OCI-LY1 (cell line): ENCODE data around the gene DMD.

Source experiments
- EZH2 ChIP-seq: fragments of 200-600 bp; sonication (generic), shearing (Covaris generic); IDR thresholded peaks from 2 replicates; pipeline ENCODE4 v1.8.0; 2017; ENCODE audit warnings: borderline replicate concordance, mixed run types, mild to moderate bottlenecking, antibody characterized with exemption, low read length, moderate library complexity, mixed read lengths
- TF ChIP-seq, protein P1 (sequence below): fragments of 200-600 bp; sonication (generic), shearing (Covaris generic); IDR thresholded peaks from 2 replicates; pipeline ENCODE4 v1.5.1; 2017; ENCODE audit warnings: mild to moderate bottlenecking, antibody characterized with exemption, low read length, moderate library complexity, mixed read lengths

DNA sequence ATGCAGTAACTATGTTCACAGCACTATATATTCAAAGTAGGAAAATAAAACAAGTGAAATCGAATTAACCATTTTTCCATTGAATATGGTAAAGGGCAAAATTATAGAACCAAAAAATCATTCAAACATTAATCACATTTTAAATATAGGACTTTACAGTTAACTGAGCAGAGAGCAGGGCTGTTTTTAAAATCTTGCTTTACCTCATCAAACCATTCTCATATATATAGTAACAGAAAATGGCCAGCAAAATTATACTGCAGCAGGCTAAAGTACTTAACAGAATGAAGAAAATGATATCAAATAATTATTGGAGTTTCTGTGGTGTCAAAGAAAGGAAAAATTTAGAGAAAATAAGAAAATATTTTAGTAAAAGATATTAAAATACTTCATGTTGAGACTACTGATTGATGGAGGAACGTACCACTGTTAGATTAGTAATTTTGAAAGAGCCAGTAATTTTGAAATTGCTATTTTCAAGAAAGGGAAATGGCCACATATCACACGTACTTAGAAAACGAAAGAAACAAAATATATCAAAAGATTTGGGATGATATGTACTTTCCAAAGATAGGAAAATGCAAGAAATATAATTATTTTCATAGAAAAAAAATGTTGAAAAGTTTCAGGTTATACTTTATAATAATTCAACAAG, 813.7 kb downstream of the DMD start:
- TF ChIP-seq, protein P1, sequence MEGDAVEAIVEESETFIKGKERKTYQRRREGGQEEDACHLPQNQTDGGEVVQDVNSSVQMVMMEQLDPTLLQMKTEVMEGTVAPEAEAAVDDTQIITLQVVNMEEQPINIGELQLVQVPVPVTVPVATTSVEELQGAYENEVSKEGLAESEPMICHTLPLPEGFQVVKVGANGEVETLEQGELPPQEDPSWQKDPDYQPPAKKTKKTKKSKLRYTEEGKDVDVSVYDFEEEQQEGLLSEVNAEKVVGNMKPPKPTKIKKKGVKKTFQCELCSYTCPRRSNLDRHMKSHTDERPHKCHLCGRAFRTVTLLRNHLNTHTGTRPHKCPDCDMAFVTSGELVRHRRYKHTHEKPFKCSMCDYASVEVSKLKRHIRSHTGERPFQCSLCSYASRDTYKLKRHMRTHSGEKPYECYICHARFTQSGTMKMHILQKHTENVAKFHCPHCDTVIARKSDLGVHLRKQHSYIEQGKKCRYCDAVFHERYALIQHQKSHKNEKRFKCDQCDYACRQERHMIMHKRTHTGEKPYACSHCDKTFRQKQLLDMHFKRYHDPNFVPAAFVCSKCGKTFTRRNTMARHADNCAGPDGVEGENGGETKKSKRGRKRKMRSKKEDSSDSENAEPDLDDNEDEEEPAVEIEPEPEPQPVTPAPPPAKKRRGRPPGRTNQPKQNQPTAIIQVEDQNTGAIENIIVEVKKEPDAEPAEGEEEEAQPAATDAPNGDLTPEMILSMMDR = no peak
- TF ChIP-seq EZH2 = no peak
